PFSK-1 (cell line): Measurements from ENCODE around the gene CES4A.

Source experiments
- FOXP2 ChIP-seq: optimal IDR thresholded peaks from 2 replicates; pipeline ENCODE3; 2011; ENCODE audit warnings: borderline replicate concordance, control low read depth, inconsistent platforms; ENCODE audit not compliant: insufficient read depth; ENCODE audit errors: extremely low read length, extremely low read depth
- POLR2AphosphoS5 ChIP-seq: IDR thresholded peaks from 2 replicates; pipeline ENCODE4 v1.6.1; 2012; ENCODE audit warnings: low read depth, mild to moderate bottlenecking, control low read depth, low read length, moderate library complexity
- REST ChIP-seq, 2 experiments: IDR thresholded peaks; 2 replicates each; pipeline versions ENCODE4 v1.6.1 to v1.8.0; 2011 to 2012; ENCODE audit warnings: low read depth in 2 of 2, low read length in 2 of 2, control low read depth in 1 of 2, inconsistent platforms in 1 of 2, mild to moderate bottlenecking in 1 of 2, moderate library complexity in 1 of 2; ENCODE audit not compliant: insufficient read depth in 1 of 2
- SIN3A ChIP-seq: IDR thresholded peaks from 2 replicates; pipeline ENCODE4 v1.6.1; 2012; ENCODE audit warnings: mild to moderate bottlenecking, low read length, moderate library complexity, borderline replicate concordance; ENCODE audit not compliant: insufficient read depth
- TAF1 ChIP-seq: IDR thresholded peaks from 2 replicates; pipeline ENCODE4 v1.6.1; 2012; ENCODE audit warnings: low read length, control low read depth, borderline replicate concordance; ENCODE audit not compliant: insufficient read depth

Gene CES4A

GRCh38 chr16:67006930-67007658, 18.7 kb downstream of the CES4A start:
- no peak for TF ChIP-seq FOXP2
- no peak for TF ChIP-seq SIN3A
- no peak for TF ChIP-seq POLR2AphosphoS5

GRCh38 chr16:67009158-67009557, 20.8 kb downstream of the CES4A start:
- no peak for TF ChIP-seq SIN3A
- no peak for TF ChIP-seq FOXP2
- no peak for TF ChIP-seq TAF1
- no peak for TF ChIP-seq POLR2AphosphoS5
- TF ChIP-seq REST (IDR thresholded peaks at IDR 0.05; ENCODE audit: insufficient read depth in 1 of 2, low read depth in 2 of 2, low read length in 2 of 2), result no peak

- TF ChIP-seq TAF1 (no peak), POLR2AphosphoS5 (no peak), FOXP2 (no peak), REST (IDR thresholded peaks at IDR 0.05; ENCODE audit: insufficient read depth in 1 of 2, low read depth in 2 of 2, low read length in 2 of 2) (no peak), SIN3A (no peak)
Measured at GRCh38 chr16:67011274-67011673, 22.9 kb downstream of the CES4A start.

GRCh38 chr16:67013233-67013822, 24.9 kb downstream of the CES4A start:
- TF ChIP-seq SIN3A, result no peak
- no peak for TF ChIP-seq POLR2AphosphoS5
- no peak for TF ChIP-seq TAF1
- no peak for TF ChIP-seq REST (IDR thresholded peaks at IDR 0.05; ENCODE audit: insufficient read depth in 1 of 2, low read depth in 2 of 2, low read length in 2 of 2)
- no peak for TF ChIP-seq FOXP2

GRCh38 chr16:67013823-67014633, 25.6 kb downstream of the CES4A start:
- no peak for TF ChIP-seq REST (IDR thresholded peaks at IDR 0.05; ENCODE audit: insufficient read depth in 1 of 2, low read depth in 2 of 2, low read length in 2 of 2)
- no peak for TF ChIP-seq SIN3A
- TF ChIP-seq POLR2AphosphoS5, result no peak
- no peak for TF ChIP-seq TAF1
- no peak for TF ChIP-seq FOXP2
